SJCRH30 (cell line): ENCODE measurements around the gene FAM227A. TPM values are rescaled to one million over a fixed set of nuclear protein-coding genes. Genes with fewer than 3 reads are reported as not detected.
"Not testable (repeated sequence)": the region's sequence is repeated elsewhere in the genome, so short reads cannot be mapped to it uniquely, and the experiment has no call there.

ENCODE experiments used
- DNase-seq, 2 experiments: peaks; one replicate each; pipeline ENCODE4 v3.0.0-alpha.2; 2015 to 2020
- H3K27ac ChIP-seq: fragments of 250-450 bp; sonication (Bioruptor Pico); 2 replicates; pipeline ENCODE4 v1.5.1; 2020; ENCODE audit warnings: mild to moderate bottlenecking, moderate library complexity
- H3K27me3 ChIP-seq: fragments of 250-450 bp; sonication (Bioruptor Pico); 2 replicates; pipeline ENCODE4 v1.5.1; 2020; ENCODE audit warnings: mild to moderate bottlenecking, moderate library complexity
- H3K36me3 ChIP-seq: fragments of 250-450 bp; sonication (Bioruptor Pico); 2 replicates; pipeline ENCODE4 v1.5.1; 2020; ENCODE audit warnings: mild to moderate bottlenecking, moderate library complexity
- H3K4me1 ChIP-seq: fragments of 250-450 bp; sonication (Bioruptor Pico); 2 replicates; pipeline ENCODE4 v1.5.1; 2020; ENCODE audit warnings: mild to moderate bottlenecking, moderate library complexity
- H3K4me3 ChIP-seq: fragments of 250-450 bp; sonication (Bioruptor Pico); 2 replicates; pipeline ENCODE4 v1.5.1; 2020; ENCODE audit warnings: mild to moderate bottlenecking, moderate library complexity
- H3K9me3 ChIP-seq: fragments of 250-450 bp; sonication (Bioruptor Pico); replicated peaks from 2 replicates; pipeline ENCODE4 v1.5.1; 2020; ENCODE audit warnings: mild to moderate bottlenecking, moderate library complexity
- total RNA-seq: library from RNA; depleted of rRNA; stranded (reverse); fragments of >200 nt; shearing (Covaris generic); gene quantifications from 2 replicates; pipeline ENCODE4 v1.2.3, GENCODE V29; 2014

Gene FAM227A
- total RNA-seq, 1 experiment from 2014 or later: 0.47 TPM

- Histone ChIP-seq H3K4me3 (no peak overlapping the region), H3K4me1 (no peaks in the 10 kb centered on the region), H3K27me3 (no peaks in the 10 kb centered on the region), H3K27ac (no peak overlapping the region), H3K9me3 (no peaks in the 10 kb centered on the region), H3K36me3 (no peaks in the 10 kb centered on the region)
- no peak for DNase-seq
These were observed 47.0 kb downstream of the FAM227A start for GRCh38 chr22:38608992-38609750.

GRCh38 chr22:38607680-38608079 lies 48.5 kb downstream of the FAM227A start:
- Histone ChIP-seq H3K27ac (no peak overlapping the region), H3K36me3 (no peaks in the 10 kb centered on the region), H3K4me1 (no peaks in the 10 kb centered on the region), H3K27me3 (no peaks in the 10 kb centered on the region), H3K9me3 (no peaks in the 10 kb centered on the region), H3K4me3 (no peak overlapping the region)
- DNase-seq: no peak

GRCh38 chr22:38602166-38602565 lies 54.0 kb downstream of the FAM227A start:
- Histone ChIP-seq H3K4me1 (no peaks in the 10 kb centered on the region), H3K36me3 (no peaks in the 10 kb centered on the region), H3K27ac (no peak overlapping the region), H3K4me3 (no peak overlapping the region), H3K9me3 (no peaks in the 10 kb centered on the region), H3K27me3 (no peaks in the 10 kb centered on the region)
- DNase-seq: no peak

- Histone ChIP-seq H3K27ac (no peak overlapping the region), H3K4me3 (no peak overlapping the region), H3K9me3 (no peaks in the 10 kb centered on the region), H3K4me1 (no peaks in the 10 kb centered on the region), H3K27me3 (no peaks in the 10 kb centered on the region), H3K36me3 (no peaks in the 10 kb centered on the region)
- no peak for DNase-seq
These were observed 54.9 kb downstream of the FAM227A start for GRCh38 chr22:38601221-38601764.

GRCh38 chr22:38599466-38599865 lies 56.7 kb downstream of the FAM227A start:
- Histone ChIP-seq H3K9me3 (no peaks in the 10 kb centered on the region), H3K4me1 (no peaks in the 10 kb centered on the region), H3K4me3 (no peak overlapping the region), H3K36me3 (no peaks in the 10 kb centered on the region), H3K27ac (no peak overlapping the region), H3K27me3 (no peaks in the 10 kb centered on the region)
- DNase-seq: no peak

GRCh38 chr22:38582923-38583322 lies 73.3 kb downstream of the FAM227A start:
- not testable (repeated sequence) for DNase-seq, H3K27me3 ChIP-seq, H3K4me1 ChIP-seq, H3K36me3 ChIP-seq, H3K27ac ChIP-seq, H3K9me3 ChIP-seq, H3K4me3 ChIP-seq

- DNase-seq: no peak
- no peaks in the 10 kb centered on the region for H3K36me3 ChIP-seq
- no peaks in the 10 kb centered on the region for H3K4me1 ChIP-seq
- H3K27me3 ChIP-seq: no peaks in the 10 kb centered on the region
- H3K4me3 ChIP-seq: no peak overlapping the region
- no peak overlapping the region for H3K27ac ChIP-seq
- H3K9me3 ChIP-seq: no peaks in the 10 kb centered on the region
These were observed 77.7 kb downstream of the FAM227A start for GRCh38 chr22:38578505-38578904.

- no peak overlapping the region for H3K27ac ChIP-seq
- peak in 1 of 2 experiments; percentile 52 for DNase-seq
- no peaks in the 10 kb centered on the region for H3K27me3 ChIP-seq
- H3K4me1 ChIP-seq: peaks cover 11% of the 10 kb centered on the region
- H3K4me3 ChIP-seq: no peak overlapping the region
- H3K36me3 ChIP-seq: no peaks in the 10 kb centered on the region
- H3K9me3 ChIP-seq: no peaks in the 10 kb centered on the region
These were observed 84.1 kb downstream of the FAM227A start for GRCh38 chr22:38572065-38572464.

GRCh38 chr22:38570779-38571364 lies 85.3 kb downstream of the FAM227A start:
- Histone ChIP-seq H3K27ac (no peak overlapping the region), H3K9me3 (no peaks in the 10 kb centered on the region), H3K4me3 (no peak overlapping the region), H3K4me1 (peaks cover 11% of the 10 kb centered on the region), H3K36me3 (no peaks in the 10 kb centered on the region), H3K27me3 (no peaks in the 10 kb centered on the region)
- no peak for DNase-seq

GRCh38 chr22:38569972-38570778 lies 86.0 kb downstream of the FAM227A start, which contains the start of gene DMC1:
Gene DMC1 (minus strand): TSS chr22:38570183. CDS start chr22:38568256, 1,927 bp downstream.
- Histone ChIP-seq H3K36me3 (no peaks in the 10 kb centered on the region), H3K4me1 (peaks cover 11% of the 10 kb centered on the region), H3K27me3 (no peaks in the 10 kb centered on the region), H3K27ac (no peak within 1 kb of the TSS), H3K9me3 (no peaks in the 10 kb centered on the region), H3K4me3 (no peak within 1 kb of the TSS)
- no peak for DNase-seq

GRCh38 chr22:38569181-38569971 lies 86.8 kb downstream of the FAM227A start:
- Histone ChIP-seq H3K36me3 (no peaks in the 10 kb centered on the region), H3K4me3 (no peak overlapping the region), H3K4me1 (peaks cover 11% of the 10 kb centered on the region), H3K9me3 (no peaks in the 10 kb centered on the region), H3K27ac (no peak overlapping the region), H3K27me3 (no peaks in the 10 kb centered on the region)
- no peak for DNase-seq

- H3K4me3 ChIP-seq: no peak overlapping the region
- no peaks in the 10 kb centered on the region for H3K9me3 ChIP-seq
- H3K27me3 ChIP-seq: no peaks in the 10 kb centered on the region
- DNase-seq: no peak
- peaks cover 11% of the 10 kb centered on the region for H3K4me1 ChIP-seq
- H3K27ac ChIP-seq: no peak overlapping the region
- no peaks in the 10 kb centered on the region for H3K36me3 ChIP-seq
These were observed 88.5 kb downstream of the FAM227A start for GRCh38 chr22:38567531-38568285.

- Histone ChIP-seq H3K27me3 (no peaks in the 10 kb centered on the region), H3K36me3 (no peaks in the 10 kb centered on the region), H3K4me1 (peaks cover 11% of the 10 kb centered on the region), H3K9me3 (no peaks in the 10 kb centered on the region), H3K4me3 (no peak overlapping the region), H3K27ac (no peak overlapping the region)
- no peak for DNase-seq
These were observed 89.3 kb downstream of the FAM227A start for GRCh38 chr22:38566726-38567504.
